Right lobe of liver (tissue), 6 donors: Measurements from ENCODE around the gene SMIM41. TPM values are rescaled to one million over a fixed set of nuclear protein-coding genes. Genes with fewer than 3 reads are reported as not detected.

Source experiments
- ATAC-seq, 4 donors: fragments of 200-7000 bp; cut with Tn5 transposase; one replicate each; pipeline ENCODE4 v1.9.1; 2020; ENCODE audit warnings: mild to moderate bottlenecking in 4 of 4, moderate library complexity in 4 of 4
- DNase-seq, 3 donors: peaks; one replicate each; pipeline ENCODE4 v3.0.0-alpha.2; 2020
- H3K27ac ChIP-seq, 3 donors: fragments of 200-600 bp; one replicate each; pipeline ENCODE4 v1.8.0; 2022
- H3K27me3 ChIP-seq, 2 donors: fragments of 200-600 bp; one replicate each; pipeline ENCODE4 v1.8.0; 2022
- H3K36me3 ChIP-seq, 4 donors: fragments of 200-600 bp; sonication (generic) in 1 of 4; one replicate each; pipeline versions ENCODE4 v1.5.1 to v1.8.0; 2017 to 2022; ENCODE audit warnings: control low read depth in 1 of 4
- H3K4me1 ChIP-seq, 4 donors: fragments of 200-600 bp; sonication (generic) in 1 of 4; one replicate each; pipeline versions ENCODE4 v1.5.1 to v1.8.0; 2017 to 2022; ENCODE audit warnings: control low read depth in 1 of 4
- H3K4me3 ChIP-seq, 3 donors: fragments of 200-600 bp; one replicate each; pipeline ENCODE4 v1.8.0; 2022
- H3K9me3 ChIP-seq, 4 donors: fragments of 200-600 bp; sonication (generic) in 1 of 4; one replicate each; pipeline versions ENCODE4 v1.5.1 to v1.8.0; 2017 to 2022; ENCODE audit warnings: control low read depth in 1 of 4
- CTCF ChIP-seq, 4 donors: fragments of 200-600 bp in 3 of 4; fragments of 450-650 bp in 1 of 4; IDR thresholded peaks; one replicate each; pipeline versions ENCODE4 v1.5.1 to v1.8.0; 2016 to 2022; ENCODE audit warnings: antibody characterized with exemption in 4 of 4, mild to moderate bottlenecking in 2 of 4
- POLR2A ChIP-seq: fragments of 450-650 bp; IDR thresholded peaks from one replicate; pipeline ENCODE4 v1.6.1; 2017; ENCODE audit warnings: antibody characterized with exemption, mild to moderate bottlenecking
- WGBS: methylation state at CpG from one replicate; pipeline ENCODE4 v1.1.6; 2018; ENCODE audit warnings: low coverage, low lambda C conversion rate; ENCODE audit not compliant: insufficient coverage; ENCODE audit errors: missing lambda C conversion rate; 5-methylcytosine and 5-hydroxymethylcytosine counted together
- intact Hi-C, 2 donors: fragments of 100-400 bp; cut with DNase I; formaldehyde crosslinking; loops; one replicate each; pipeline versions ENCODE4 v1.11.2 to v1.14.1; 2022
- total RNA-seq, 6 experiments: library from RNA; depleted of rRNA in 2 of 6; stranded (reverse); fragments of >200 nt in 2 of 6; fragmentation: NEBNext Ultra II Directional in 3 of 6; extraction: Animal tissue kit (Norgen Biotek cat#: 25700) in 3 of 6; gene quantifications; one replicate each; pipeline versions ENCODE4 v1.1.0 to v1.2.4, GENCODE V29; 2016 to 2023
- donor health status: DM: no; HTN: yes; CAD: no.
- donor health status: DM: no; HTN: no; CAD: no.
- donor health status: DM: no; HTN: no; CAD: no.
- donor health status: DM: no; HTN: yes; CAD: no.
- donor health status: DM: no; HTN: yes; CAD: no.

SMIM41 gene
- total RNA-seq, 6 experiments from 2014 or later: not detected

DNA sequence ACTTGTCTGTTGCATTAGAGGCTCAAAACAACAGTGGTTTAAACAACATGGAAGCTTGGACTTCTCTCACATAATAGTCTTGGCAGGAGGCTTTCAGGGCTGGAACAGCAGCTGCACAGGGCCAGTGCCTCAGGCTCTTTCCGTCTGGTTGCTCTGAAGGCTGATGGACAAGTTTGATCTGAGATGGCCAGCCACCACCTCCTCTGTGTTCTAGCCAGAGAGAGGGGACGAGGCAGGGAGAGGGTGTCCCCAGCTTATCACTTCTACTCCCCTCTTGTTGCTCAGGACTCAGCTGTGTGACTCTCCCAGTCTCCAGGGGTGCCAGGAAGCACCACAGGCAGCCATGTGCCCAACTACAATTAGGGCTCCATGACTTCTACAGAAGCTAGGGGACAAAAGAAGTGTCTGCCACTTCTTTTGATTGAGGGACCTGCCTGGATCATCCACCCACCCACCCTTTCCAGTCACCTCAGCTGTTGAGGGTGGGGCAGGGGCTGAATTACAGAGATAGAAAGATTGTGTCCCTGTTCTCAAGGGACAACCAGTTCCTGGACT is 46.6 kb downstream of the SMIM41 start:
- peak overlapping the region; percentile 37 to 53 (median 42) for H3K27ac ChIP-seq
- ATAC-seq (no peak), DNase-seq (no peak)
- intact Hi-C loops: no loop called here
- peaks cover 0 to 16% (median 7%) of the 10 kb centered on the region in 4 donors for H3K4me1 ChIP-seq
- no peaks in the 10 kb centered on the region for H3K27me3 ChIP-seq
- H3K4me3 ChIP-seq: no peak overlapping the region
- H3K9me3 ChIP-seq: no peaks in the 10 kb centered on the region
- WGBS: no CpG with 5 or more reads among the region's 2 CpGs
- TF ChIP-seq POLR2A (no peak), CTCF (IDR thresholded peaks at IDR 0.05) (no peak)
- no peaks in the 10 kb centered on the region for H3K36me3 ChIP-seq

GRCh38 chr12:52126605-52127578 is 47.4 kb downstream of the SMIM41 start:
- intact Hi-C loops: no loop called here
- no peak for TF ChIP-seq POLR2A
- no peak for TF ChIP-seq CTCF (IDR thresholded peaks at IDR 0.05)
- H3K9me3 ChIP-seq: no peaks in the 10 kb centered on the region
- peak overlapping the region in 2 of 3 donors; percentile 37 to 53 for H3K27ac ChIP-seq
- no peaks in the 10 kb centered on the region for H3K36me3 ChIP-seq
- peaks cover 0 to 16% (median 7%) of the 10 kb centered on the region in 4 donors for H3K4me1 ChIP-seq
- ATAC-seq: peak; percentile 34 to 73 (median 46)
- peak in 1 of 3 donors; percentile 47 for DNase-seq
- no peaks in the 10 kb centered on the region for H3K27me3 ChIP-seq
- no peak overlapping the region for H3K4me3 ChIP-seq
- WGBS: 51% methylated on average over 12 of the region's 21 CpGs

DNA sequence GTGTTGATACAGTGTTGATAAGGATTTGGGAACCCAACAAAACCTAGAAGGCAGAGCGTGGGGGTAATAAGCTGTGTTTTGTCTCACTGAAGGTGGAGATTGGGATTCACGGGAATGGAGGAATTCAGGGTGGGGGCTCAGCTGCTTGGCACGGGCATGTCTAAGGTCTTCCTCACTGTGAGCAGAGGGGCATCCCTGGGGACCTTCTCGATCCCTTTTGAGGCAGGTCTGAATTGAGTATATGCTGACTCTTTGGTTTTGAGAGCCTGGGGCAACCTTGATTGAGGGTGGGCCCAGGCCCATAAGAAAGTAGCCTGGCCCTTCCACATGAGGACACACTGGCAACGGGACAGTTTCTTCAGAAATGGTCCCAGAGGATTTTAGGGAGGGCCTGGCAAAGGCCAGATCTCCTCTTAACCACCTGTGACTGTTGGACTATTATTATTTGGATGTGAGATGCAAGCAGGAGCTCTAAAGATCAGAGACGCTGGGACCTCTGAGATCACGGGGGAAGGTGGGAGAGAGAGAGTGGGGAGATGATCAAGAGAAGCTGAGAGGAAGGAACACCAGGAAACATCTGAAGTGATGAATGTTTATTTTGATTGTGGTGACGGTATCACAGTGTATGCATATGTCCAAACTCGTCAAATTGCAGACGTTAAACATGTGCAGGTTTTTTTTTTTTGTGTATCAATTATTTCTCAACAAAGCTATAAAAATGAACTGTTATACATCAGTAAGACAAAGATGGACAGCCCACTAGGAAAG is 48.4 kb downstream of the SMIM41 start:
- TF ChIP-seq POLR2A (no peak), CTCF (IDR thresholded peaks at IDR 0.05) (no peak)
- peaks cover 0 to 7% (median 2%) of the 10 kb centered on the region in 4 donors for H3K4me1 ChIP-seq
- DNase-seq: no peak

GRCh38 chr12:52130711-52131110 is 51.2 kb downstream of the SMIM41 start:
- H3K4me3 ChIP-seq: no peak overlapping the region
- H3K27ac ChIP-seq: no peak overlapping the region
- no peak for ATAC-seq
- H3K27me3 ChIP-seq: no peaks in the 10 kb centered on the region
- H3K36me3 ChIP-seq: no peaks in the 10 kb centered on the region
- H3K4me1 ChIP-seq: no peaks in the 10 kb centered on the region
- H3K9me3 ChIP-seq: no peaks in the 10 kb centered on the region
- no peak for TF ChIP-seq CTCF (IDR thresholded peaks at IDR 0.05)
- no peak for TF ChIP-seq POLR2A
- 88% methylated on average over 4 of the region's 5 CpGs for WGBS
- DNase-seq: no peak
- intact Hi-C loops: no loop called here

More for the DNA sequence above, 48.4 kb downstream of the SMIM41 start:
- H3K36me3 ChIP-seq: no peaks in the 10 kb centered on the region
- no peaks in the 10 kb centered on the region for H3K9me3 ChIP-seq
- peak overlapping the region in 2 of 3 donors; percentile 12 to 13 for H3K27ac ChIP-seq
- no peaks in the 10 kb centered on the region for H3K27me3 ChIP-seq
- H3K4me3 ChIP-seq: no peak overlapping the region
- intact Hi-C loops: no loop called here
- 56% methylated on average over 7 of the region's 10 CpGs for WGBS
- no peak for ATAC-seq
